ENCODE results near the gene ZNF57.

DNA sequence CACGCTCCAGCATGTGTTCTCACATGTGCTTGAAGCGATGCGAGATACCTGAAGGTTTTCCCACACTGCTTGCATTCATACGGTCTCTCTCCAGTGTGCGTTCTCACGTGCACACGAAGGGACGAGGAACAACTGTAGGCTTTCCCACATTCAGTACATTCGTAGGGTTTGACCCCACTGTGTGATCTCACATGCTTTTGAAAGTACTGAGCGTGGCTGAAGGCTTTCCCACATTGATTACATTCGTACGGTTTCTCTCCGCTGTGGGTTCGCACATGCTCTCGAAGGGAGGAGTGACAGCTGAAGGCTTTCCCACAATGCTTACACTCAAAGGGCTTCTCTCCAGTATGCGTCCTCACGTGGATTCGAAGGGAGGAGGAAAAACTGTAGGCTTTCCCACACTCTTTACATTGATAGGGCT, 32.8 kb downstream of the ZNF57 start:
- TF ChIP-seq CTCF (conservative IDR thresholded peaks at IDR 0.05 in 1 of 2, IDR thresholded peaks at IDR 0.05 in 1 of 2; ENCODE audit: low read depth in 1 of 2, low read length in 2 of 2) (no peak), EZH2 (IDR thresholded peaks at IDR 0.05; ENCODE audit: low read length, missing control alignments) (no peak)

Measured in fibroblast of lung (primary cell).